Tibial nerve (tissue), 3 donors: Measurements from ENCODE around the gene ERBB4.

Experiments used
- POLR2A ChIP-seq, 2 donors: fragments of 450-650 bp; IDR thresholded peaks; one replicate each; pipeline ENCODE4 v1.6.1; 2017; ENCODE audit warnings: antibody characterized with exemption in 2 of 2, mild to moderate bottlenecking in 2 of 2, moderate library complexity in 2 of 2
- TF ChIP-seq, protein P1 (sequence below), 5 experiments: fragments of 200-600 bp in 3 of 5; fragments of 450-650 bp in 2 of 5; sonication (generic) in 3 of 5; IDR thresholded peaks; one replicate each; pipeline ENCODE4 v1.5.1; 2016 to 2019; ENCODE audit warnings: antibody characterized with exemption in 5 of 5, mild to moderate bottlenecking in 3 of 5, moderate library complexity in 2 of 5

DNA sequence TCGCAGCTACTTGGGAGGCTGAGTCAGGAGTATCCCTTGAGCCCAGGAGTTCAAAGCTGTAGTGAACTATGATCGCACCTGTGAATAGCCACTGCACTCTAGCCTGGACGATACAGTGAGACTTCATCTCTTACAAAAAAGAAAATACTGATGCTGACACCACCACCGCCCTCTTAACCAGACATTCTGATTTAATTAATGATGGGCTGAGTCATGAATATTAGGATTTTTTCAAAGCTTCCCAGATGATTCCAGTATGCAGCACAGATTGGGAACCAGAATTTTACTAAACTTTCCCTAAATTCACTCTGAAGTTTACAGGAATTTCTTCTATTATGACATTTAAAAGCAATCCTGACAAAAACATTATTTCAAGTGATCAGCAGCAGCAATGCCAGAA is 130.1 kb downstream of the ERBB4 start:
- TF ChIP-seq, protein P1, sequence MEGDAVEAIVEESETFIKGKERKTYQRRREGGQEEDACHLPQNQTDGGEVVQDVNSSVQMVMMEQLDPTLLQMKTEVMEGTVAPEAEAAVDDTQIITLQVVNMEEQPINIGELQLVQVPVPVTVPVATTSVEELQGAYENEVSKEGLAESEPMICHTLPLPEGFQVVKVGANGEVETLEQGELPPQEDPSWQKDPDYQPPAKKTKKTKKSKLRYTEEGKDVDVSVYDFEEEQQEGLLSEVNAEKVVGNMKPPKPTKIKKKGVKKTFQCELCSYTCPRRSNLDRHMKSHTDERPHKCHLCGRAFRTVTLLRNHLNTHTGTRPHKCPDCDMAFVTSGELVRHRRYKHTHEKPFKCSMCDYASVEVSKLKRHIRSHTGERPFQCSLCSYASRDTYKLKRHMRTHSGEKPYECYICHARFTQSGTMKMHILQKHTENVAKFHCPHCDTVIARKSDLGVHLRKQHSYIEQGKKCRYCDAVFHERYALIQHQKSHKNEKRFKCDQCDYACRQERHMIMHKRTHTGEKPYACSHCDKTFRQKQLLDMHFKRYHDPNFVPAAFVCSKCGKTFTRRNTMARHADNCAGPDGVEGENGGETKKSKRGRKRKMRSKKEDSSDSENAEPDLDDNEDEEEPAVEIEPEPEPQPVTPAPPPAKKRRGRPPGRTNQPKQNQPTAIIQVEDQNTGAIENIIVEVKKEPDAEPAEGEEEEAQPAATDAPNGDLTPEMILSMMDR (IDR thresholded peaks at IDR 0.05) = no peak
- TF ChIP-seq POLR2A (IDR thresholded peaks at IDR 0.05) = no peak
